K562 (cell line): ENCODE data around the gene RSAD1. TPM values are rescaled to one million over a fixed set of nuclear protein-coding genes. Genes with fewer than 3 reads are reported as not detected.

Source experiments
- MYC ChIP-seq, 2 experiments: fragments of 250-450 bp in 1 of 2; sonication (Bioruptor Pico) in 1 of 2; IDR thresholded peaks; 2 replicates each; pipeline versions ENCODE4 v1.5.1 to v1.6.1; 2012 to 2021; ENCODE audit warnings: low read depth in 2 of 2, borderline replicate concordance in 1 of 2, improper control_type of control experiment in 1 of 2, low read length in 1 of 2, mild to moderate bottlenecking in 1 of 2, moderate library complexity in 1 of 2
- SMAD4 ChIP-seq: fragments of 250-450 bp; sonication (Bioruptor Pico); conservative IDR thresholded peaks from 2 replicates; pipeline ENCODE4 v1.8.0; 2021; ENCODE audit warnings: inconsistent platforms, mild to moderate bottlenecking, moderate library complexity
- YY1 ChIP-seq, 3 experiments: IDR thresholded peaks; 2 replicates each; pipeline ENCODE4 v1.6.1; 2011; ENCODE audit warnings: low read length in 2 of 3, mild to moderate bottlenecking in 2 of 3, moderate library complexity in 2 of 3, borderline replicate concordance in 1 of 3, control low read depth in 1 of 3, low read depth in 1 of 3; ENCODE audit not compliant: insufficient read depth in 3 of 3, insufficient replicate concordance in 2 of 3, control insufficient read depth in 1 of 3, insufficient read length in 1 of 3; ENCODE audit errors: extremely low read depth in 1 of 3
- ZKSCAN3 ChIP-seq: fragments of 250-450 bp; sonication (Bioruptor Pico); IDR thresholded peaks from 2 replicates; pipeline ENCODE4 v1.4.0; 2020
- ZNF384 ChIP-seq: IDR thresholded peaks from 2 replicates; pipeline ENCODE4 v1.6.1; 2012; ENCODE audit warnings: low read depth, low read length, improper control_type of control experiment
- polyA plus RNA-seq, 8 experiments: library from polyadenylated mRNA; depleted of rRNA in 4 of 8; stranded (reverse) in 5 of 8; unstranded in 3 of 8; fragments of >200 nt; fragmentation: Nextera tagmentation in 2 of 8; fragmentation: Illumina TruSeq in 1 of 8; extraction: Ambion mirVana in 2 of 8; extraction: Trizol in 1 of 8; gene quantifications; 2 replicates each; pipeline versions ENCODE4 v1.2.1 to v1.2.3, GENCODE V29; 2011 to 2014; ENCODE audit warnings: inconsistent platforms in 1 of 8, missing spikeins in 1 of 8
- total RNA-seq, 7 experiments: library from RNA; depleted of rRNA in 6 of 7; stranded (reverse); fragments of >200 nt in 6 of 7; fragmentation: Illumina TruSeq in 2 of 7; extraction: Trizol in 2 of 7; gene quantifications; 2 replicates each; pipeline versions ENCODE4 v1.2.1 to v1.2.3, GENCODE V29; 2011 to 2021; ENCODE audit warnings: low replicate concordance in 1 of 7
- TF ChIP-seq, protein P1 (sequence below): sonication (generic); formaldehyde crosslinking; IDR thresholded peaks from 2 replicates; pipeline ENCODE4 v1.9.0; 2022; ENCODE audit warnings: mild to moderate bottlenecking, missing genetic modification reagents
- TF ChIP-seq, protein P2 (sequence below): fragments of 450-650 bp; IDR thresholded peaks from 2 replicates; pipeline ENCODE4 v1.6.1; 2016; ENCODE audit warnings: mild to moderate bottlenecking, moderate library complexity
- TF ChIP-seq, protein P3 (sequence below), 2 experiments: fragments of 450-650 bp; conservative IDR thresholded peaks; 2 replicates each; pipeline ENCODE4 v1.6.1; 2017; ENCODE audit warnings: mild to moderate bottlenecking in 2 of 2, moderate library complexity in 2 of 2
- TF ChIP-seq, protein P4 (sequence below): fragments of 250-450 bp; sonication (Bioruptor Pico); IDR thresholded peaks from 2 replicates; pipeline ENCODE4 v1.9.0; 2021; ENCODE audit warnings: mild to moderate bottlenecking

The RSAD1 gene
- total and polyA plus RNA-seq, 9 of the 15 experiments (the other 6 are each of a cell fraction or from before 2014, with no cell fraction given) = 4.5 to 42.5 (median 26.8) TPM

DNA sequence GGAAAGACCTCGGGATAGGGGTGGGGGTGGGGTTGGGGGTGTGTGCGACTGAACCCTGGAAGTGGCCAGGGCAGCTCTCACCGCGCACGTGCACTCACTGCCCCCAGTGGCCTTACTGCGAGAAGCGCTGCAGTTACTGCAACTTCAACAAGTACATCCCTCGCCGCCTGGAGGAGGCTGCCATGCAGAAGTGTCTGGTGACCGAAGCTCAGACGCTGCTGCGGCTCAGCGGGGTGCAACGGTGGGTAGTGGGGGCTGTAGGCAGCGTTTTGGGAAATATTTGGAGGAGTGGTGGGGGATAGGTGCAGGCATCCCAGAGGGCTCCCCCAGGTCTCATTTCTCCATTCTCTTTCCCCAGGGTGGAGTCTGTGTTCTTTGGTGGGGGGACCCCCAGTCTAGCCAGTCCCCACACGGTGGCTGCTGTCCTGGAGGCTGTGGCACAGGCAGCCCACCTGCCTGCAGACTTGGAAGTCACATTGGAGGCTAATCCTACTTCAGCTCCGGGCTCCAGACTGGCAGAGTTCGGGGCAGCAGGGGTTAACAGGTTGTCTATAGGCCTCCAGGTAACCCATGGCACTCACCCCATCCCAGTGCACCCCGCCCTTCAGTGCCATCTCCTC, 972 bp downstream of the RSAD1 start (continued):
- TF ChIP-seq SMAD4 = peak; percentile 31; the same call in 1 of the 2 replicates
- TF ChIP-seq YY1 (IDR thresholded peaks at IDR 0.05; ENCODE audit: borderline replicate concordance in 1 of 3, control insufficient read depth in 1 of 3, extremely low read depth in 1 of 3, insufficient read depth in 3 of 3, insufficient read length in 1 of 3, insufficient replicate concordance in 2 of 3, low read depth in 1 of 3, low read length in 2 of 3) = peak in 2 of 3 experiments; percentile 21 to 50
- peak; percentile 90 for TF ChIP-seq MYC (IDR thresholded peaks at IDR 0.05; ENCODE audit: low read depth, low read length)
- TF ChIP-seq MYC (CRISPR knock-in tag; IDR thresholded peaks at IDR 0.05; ENCODE audit: borderline replicate concordance, low read depth) = no peak
- no peak for TF ChIP-seq ZNF384
- TF ChIP-seq, protein P1, sequence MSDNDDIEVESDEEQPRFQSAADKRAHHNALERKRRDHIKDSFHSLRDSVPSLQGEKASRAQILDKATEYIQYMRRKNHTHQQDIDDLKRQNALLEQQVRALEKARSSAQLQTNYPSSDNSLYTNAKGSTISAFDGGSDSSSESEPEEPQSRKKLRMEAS (CRISPR knock-in tag) = peak; percentile 90
- TF ChIP-seq, protein P2, sequence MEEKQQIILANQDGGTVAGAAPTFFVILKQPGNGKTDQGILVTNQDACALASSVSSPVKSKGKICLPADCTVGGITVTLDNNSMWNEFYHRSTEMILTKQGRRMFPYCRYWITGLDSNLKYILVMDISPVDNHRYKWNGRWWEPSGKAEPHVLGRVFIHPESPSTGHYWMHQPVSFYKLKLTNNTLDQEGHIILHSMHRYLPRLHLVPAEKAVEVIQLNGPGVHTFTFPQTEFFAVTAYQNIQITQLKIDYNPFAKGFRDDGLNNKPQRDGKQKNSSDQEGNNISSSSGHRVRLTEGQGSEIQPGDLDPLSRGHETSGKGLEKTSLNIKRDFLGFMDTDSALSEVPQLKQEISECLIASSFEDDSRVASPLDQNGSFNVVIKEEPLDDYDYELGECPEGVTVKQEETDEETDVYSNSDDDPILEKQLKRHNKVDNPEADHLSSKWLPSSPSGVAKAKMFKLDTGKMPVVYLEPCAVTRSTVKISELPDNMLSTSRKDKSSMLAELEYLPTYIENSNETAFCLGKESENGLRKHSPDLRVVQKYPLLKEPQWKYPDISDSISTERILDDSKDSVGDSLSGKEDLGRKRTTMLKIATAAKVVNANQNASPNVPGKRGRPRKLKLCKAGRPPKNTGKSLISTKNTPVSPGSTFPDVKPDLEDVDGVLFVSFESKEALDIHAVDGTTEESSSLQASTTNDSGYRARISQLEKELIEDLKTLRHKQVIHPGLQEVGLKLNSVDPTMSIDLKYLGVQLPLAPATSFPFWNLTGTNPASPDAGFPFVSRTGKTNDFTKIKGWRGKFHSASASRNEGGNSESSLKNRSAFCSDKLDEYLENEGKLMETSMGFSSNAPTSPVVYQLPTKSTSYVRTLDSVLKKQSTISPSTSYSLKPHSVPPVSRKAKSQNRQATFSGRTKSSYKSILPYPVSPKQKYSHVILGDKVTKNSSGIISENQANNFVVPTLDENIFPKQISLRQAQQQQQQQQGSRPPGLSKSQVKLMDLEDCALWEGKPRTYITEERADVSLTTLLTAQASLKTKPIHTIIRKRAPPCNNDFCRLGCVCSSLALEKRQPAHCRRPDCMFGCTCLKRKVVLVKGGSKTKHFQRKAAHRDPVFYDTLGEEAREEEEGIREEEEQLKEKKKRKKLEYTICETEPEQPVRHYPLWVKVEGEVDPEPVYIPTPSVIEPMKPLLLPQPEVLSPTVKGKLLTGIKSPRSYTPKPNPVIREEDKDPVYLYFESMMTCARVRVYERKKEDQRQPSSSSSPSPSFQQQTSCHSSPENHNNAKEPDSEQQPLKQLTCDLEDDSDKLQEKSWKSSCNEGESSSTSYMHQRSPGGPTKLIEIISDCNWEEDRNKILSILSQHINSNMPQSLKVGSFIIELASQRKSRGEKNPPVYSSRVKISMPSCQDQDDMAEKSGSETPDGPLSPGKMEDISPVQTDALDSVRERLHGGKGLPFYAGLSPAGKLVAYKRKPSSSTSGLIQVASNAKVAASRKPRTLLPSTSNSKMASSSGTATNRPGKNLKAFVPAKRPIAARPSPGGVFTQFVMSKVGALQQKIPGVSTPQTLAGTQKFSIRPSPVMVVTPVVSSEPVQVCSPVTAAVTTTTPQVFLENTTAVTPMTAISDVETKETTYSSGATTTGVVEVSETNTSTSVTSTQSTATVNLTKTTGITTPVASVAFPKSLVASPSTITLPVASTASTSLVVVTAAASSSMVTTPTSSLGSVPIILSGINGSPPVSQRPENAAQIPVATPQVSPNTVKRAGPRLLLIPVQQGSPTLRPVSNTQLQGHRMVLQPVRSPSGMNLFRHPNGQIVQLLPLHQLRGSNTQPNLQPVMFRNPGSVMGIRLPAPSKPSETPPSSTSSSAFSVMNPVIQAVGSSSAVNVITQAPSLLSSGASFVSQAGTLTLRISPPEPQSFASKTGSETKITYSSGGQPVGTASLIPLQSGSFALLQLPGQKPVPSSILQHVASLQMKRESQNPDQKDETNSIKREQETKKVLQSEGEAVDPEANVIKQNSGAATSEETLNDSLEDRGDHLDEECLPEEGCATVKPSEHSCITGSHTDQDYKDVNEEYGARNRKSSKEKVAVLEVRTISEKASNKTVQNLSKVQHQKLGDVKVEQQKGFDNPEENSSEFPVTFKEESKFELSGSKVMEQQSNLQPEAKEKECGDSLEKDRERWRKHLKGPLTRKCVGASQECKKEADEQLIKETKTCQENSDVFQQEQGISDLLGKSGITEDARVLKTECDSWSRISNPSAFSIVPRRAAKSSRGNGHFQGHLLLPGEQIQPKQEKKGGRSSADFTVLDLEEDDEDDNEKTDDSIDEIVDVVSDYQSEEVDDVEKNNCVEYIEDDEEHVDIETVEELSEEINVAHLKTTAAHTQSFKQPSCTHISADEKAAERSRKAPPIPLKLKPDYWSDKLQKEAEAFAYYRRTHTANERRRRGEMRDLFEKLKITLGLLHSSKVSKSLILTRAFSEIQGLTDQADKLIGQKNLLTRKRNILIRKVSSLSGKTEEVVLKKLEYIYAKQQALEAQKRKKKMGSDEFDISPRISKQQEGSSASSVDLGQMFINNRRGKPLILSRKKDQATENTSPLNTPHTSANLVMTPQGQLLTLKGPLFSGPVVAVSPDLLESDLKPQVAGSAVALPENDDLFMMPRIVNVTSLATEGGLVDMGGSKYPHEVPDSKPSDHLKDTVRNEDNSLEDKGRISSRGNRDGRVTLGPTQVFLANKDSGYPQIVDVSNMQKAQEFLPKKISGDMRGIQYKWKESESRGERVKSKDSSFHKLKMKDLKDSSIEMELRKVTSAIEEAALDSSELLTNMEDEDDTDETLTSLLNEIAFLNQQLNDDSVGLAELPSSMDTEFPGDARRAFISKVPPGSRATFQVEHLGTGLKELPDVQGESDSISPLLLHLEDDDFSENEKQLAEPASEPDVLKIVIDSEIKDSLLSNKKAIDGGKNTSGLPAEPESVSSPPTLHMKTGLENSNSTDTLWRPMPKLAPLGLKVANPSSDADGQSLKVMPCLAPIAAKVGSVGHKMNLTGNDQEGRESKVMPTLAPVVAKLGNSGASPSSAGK = peak; percentile 78
- TF ChIP-seq, protein P3, sequence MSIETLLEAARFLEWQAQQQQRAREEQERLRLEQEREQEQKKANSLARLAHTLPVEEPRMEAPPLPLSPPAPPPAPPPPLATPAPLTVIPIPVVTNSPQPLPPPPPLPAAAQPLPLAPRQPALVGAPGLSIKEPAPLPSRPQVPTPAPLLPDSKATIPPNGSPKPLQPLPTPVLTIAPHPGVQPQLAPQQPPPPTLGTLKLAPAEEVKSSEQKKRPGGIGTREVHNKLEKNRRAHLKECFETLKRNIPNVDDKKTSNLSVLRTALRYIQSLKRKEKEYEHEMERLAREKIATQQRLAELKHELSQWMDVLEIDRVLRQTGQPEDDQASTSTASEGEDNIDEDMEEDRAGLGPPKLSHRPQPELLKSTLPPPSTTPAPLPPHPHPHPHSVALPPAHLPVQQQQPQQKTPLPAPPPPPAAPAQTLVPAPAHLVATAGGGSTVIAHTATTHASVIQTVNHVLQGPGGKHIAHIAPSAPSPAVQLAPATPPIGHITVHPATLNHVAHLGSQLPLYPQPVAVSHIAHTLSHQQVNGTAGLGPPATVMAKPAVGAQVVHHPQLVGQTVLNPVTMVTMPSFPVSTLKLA (conservative IDR thresholded peaks at IDR 0.05) = peak; percentile 52 to 64; a peak in 2 of 4 replicates
- TF ChIP-seq, protein P4, sequence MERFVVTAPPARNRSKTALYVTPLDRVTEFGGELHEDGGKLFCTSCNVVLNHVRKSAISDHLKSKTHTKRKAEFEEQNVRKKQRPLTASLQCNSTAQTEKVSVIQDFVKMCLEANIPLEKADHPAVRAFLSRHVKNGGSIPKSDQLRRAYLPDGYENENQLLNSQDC (CRISPR knock-in tag) = no peak
- no peak for TF ChIP-seq ZKSCAN3
